ENCODE measurements around the gene CCR5AS.
"Not testable (repeated sequence)": the region's sequence is repeated elsewhere in the genome, so short reads cannot be mapped to it uniquely, and the experiment has no call there.

Gene CCR5AS

DNA sequence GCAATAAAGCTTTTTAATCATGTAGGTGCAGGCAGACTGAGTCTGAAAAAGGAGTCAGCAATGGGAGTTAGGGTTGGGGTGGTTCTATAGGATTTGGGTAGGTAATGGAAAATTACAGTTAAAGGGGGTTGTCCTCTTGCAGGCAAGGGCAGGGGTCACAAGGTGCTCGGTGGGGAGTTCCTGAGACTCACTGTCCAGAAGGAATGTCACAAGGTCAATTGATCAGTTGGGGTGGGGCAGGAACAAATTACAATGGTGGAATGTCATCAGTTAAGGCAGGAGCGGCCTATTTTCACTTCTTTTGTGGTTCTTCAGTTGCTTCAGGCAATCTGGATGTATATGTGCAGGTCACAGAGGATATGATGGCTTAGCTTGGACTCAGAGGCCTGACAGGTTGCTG, 13.9 kb downstream of the CCR5AS start:
- Histone ChIP-seq H3K9me3 (ENCODE audit: severe bottlenecking) (no peaks in the 10 kb centered on the region), H3K36me3 (no peaks in the 10 kb centered on the region), H3K27ac (no peak overlapping the region), H3K4me3 (ENCODE audit: low read depth, low read length) (no peak overlapping the region), H3K27me3 (ENCODE audit: insufficient read depth, low read depth, severe bottlenecking) (peaks cover 71% of the 10 kb centered on the region)
- no peak for DNase-seq
- no peak for TF ChIP-seq CTCF (IDR thresholded peaks at IDR 0.05; ENCODE audit: low read depth, low read length)

DNA sequence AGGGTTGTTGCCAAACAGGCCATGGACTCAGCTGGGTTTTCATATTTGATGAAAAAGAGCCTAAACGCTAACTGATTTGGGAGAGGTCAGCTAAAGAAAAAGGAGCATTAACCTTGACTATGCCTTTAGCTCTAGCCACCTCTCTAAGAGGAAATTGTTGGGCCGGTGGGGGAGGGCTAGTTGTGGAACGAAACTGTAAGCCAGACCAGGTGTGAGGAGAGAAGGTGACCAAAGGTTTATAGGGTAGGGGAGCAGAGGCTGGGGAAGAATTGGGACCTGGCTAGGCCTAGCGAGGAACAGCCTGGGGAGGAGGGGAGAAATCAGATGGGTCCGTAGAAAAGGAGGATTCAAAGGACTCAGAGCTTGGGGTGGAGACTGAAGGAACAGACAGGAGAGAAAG, 15.3 kb downstream of the CCR5AS start:
- not testable (repeated sequence) for DNase-seq; H3K9me3 ChIP-seq (ENCODE audit: severe bottlenecking); H3K36me3 ChIP-seq; H3K27ac ChIP-seq; H3K4me3 ChIP-seq (ENCODE audit: low read depth, low read length)
- peaks cover 64% of the 10 kb centered on the region for H3K27me3 ChIP-seq (ENCODE audit: insufficient read depth, low read depth, severe bottlenecking)

DNA sequence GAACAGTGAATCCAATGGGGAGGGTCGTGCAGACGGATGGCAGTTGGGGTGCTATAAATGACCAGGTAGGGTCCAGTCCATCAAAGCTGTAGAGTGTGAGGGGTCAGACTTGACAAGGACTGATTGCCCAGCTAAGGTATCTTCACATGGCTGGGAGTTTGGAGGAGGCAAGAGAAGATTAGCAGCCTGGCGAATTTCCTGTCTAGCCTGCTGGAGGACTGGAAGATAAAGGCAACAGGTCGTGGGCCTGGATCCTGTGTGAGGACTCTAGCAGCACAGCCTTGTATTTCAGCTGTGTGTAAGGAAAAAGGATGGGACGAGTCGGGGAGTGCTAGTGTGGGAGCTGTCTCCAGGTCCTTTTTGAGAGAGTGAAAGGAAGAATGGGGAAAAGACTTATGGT, 17.6 kb downstream of the CCR5AS start:
- Histone ChIP-seq H3K4me3 (ENCODE audit: low read depth, low read length) (no peak overlapping the region), H3K27ac (no peak overlapping the region), H3K36me3 (no peaks in the 10 kb centered on the region), H3K9me3 (ENCODE audit: severe bottlenecking) (no peaks in the 10 kb centered on the region), H3K27me3 (ENCODE audit: insufficient read depth, low read depth, severe bottlenecking) (peaks cover 64% of the 10 kb centered on the region)
- no peak for DNase-seq
- TF ChIP-seq CTCF (IDR thresholded peaks at IDR 0.05; ENCODE audit: low read depth, low read length) = no peak

DNA sequence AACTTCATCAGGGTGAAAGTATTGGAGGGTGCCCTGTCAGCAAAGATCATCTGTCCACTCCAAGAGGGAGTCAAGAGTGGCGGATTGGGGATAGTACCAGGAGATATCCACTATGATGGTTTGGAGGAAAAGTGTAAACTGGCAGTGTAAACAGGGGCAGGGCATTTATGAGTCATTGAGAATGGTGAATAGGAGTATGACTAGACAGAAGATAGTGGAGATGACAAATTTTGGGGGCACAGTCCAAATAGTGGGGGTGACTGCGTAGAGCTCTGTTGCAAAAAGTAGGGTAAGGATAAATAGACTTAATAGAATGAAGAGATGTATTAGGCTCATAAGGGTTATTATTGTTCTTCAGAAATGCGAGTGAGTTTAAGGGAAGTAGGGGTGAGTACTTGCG, 18.0 kb downstream of the CCR5AS start:
- not testable (repeated sequence) for H3K36me3 ChIP-seq, H3K27ac ChIP-seq, DNase-seq

DNA sequence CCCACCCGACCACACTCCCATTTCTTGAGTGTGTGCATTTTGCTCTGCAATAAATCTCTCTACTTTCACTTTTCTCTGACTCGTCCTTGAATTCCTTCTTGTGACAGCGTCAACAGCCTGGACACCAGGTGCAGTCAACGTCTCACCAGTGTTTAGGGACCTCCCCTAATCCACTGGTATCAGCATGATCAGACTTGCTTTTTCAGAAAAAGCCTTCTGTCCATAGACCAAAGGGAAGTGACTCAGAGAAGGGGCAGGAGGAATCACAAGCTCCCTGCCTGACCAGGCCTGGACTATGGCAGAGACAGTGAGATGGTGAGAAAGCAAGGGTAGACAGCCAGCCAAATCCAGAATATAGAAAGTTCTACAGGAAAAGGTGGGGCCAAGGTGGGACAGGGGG, 20.7 kb downstream of the CCR5AS start:
- Histone ChIP-seq H3K27ac (no peak overlapping the region), H3K36me3 (no peaks in the 10 kb centered on the region), H3K27me3 (ENCODE audit: insufficient read depth, low read depth, severe bottlenecking) (peaks cover 73% of the 10 kb centered on the region), H3K9me3 (ENCODE audit: severe bottlenecking) (no peaks in the 10 kb centered on the region), H3K4me3 (ENCODE audit: low read depth, low read length) (no peak overlapping the region)
- no peak for DNase-seq
- no peak for TF ChIP-seq CTCF (IDR thresholded peaks at IDR 0.05; ENCODE audit: low read depth, low read length)

More for the DNA sequence above, 18.0 kb downstream of the CCR5AS start:
- peaks cover 64% of the 10 kb centered on the region for H3K27me3 ChIP-seq (ENCODE audit: insufficient read depth, low read depth, severe bottlenecking)
- H3K9me3 ChIP-seq (ENCODE audit: severe bottlenecking); H3K4me3 ChIP-seq (ENCODE audit: low read depth, low read length): not testable (repeated sequence)

GRCh38 chr3:46383951-46384330, 22.9 kb downstream of the CCR5AS start:
- Histone ChIP-seq H3K4me3 (ENCODE audit: low read depth, low read length) (no peak overlapping the region), H3K9me3 (ENCODE audit: severe bottlenecking) (no peaks in the 10 kb centered on the region), H3K27ac (no peak overlapping the region), H3K27me3 (ENCODE audit: insufficient read depth, low read depth, severe bottlenecking) (peaks cover 79% of the 10 kb centered on the region), H3K36me3 (no peaks in the 10 kb centered on the region)
- TF ChIP-seq CTCF (IDR thresholded peaks at IDR 0.05; ENCODE audit: low read depth, low read length) = no peak
- DNase-seq = no peak

DNA sequence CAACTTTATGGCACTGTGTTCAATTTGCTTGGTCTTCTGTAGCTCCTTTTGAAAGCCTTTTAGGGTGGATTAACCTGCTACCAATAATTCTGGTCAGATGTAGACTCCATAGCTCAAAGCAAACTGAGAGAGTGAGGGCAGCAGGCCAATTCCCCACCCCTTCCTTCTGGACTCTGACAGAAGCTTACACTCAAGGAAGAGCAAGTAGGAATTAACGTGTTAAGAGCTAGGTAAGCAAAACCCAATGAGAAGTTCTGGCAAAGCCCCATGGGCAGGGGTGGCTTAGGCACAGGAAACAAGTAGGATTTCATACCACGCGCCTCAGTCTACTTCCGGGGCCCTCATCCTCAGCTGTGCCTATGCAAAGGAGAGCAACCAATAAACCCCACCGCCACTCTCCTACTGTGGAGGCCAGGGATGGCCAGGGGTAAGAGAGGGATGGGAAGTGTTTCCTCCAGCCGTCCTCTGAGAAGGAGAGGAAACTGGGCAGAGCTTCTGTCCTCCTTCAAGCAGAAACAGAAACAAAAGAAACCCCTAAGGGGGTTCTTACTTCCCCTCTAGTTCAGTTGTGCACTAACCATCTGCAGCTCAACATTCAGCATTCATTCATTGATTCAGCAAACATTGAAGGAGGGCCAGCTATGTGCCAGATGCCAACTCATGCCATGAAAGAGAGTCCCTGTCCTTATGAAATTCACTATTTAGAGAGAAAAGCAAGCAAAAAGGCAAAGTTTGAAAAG, 23.5 kb downstream of the CCR5AS start:
- Histone ChIP-seq H3K4me3 (ENCODE audit: low read depth, low read length) (no peak overlapping the region), H3K27me3 (ENCODE audit: insufficient read depth, low read depth, severe bottlenecking) (peaks cover 82% of the 10 kb centered on the region), H3K27ac (no peak overlapping the region), H3K9me3 (ENCODE audit: severe bottlenecking) (no peaks in the 10 kb centered on the region), H3K36me3 (no peaks in the 10 kb centered on the region)
- no peak for TF ChIP-seq CTCF (IDR thresholded peaks at IDR 0.05; ENCODE audit: low read depth, low read length)
- no peak for DNase-seq
